DMS153 treated with DMSO at 0.1 percent for 48 hours (cell line): ENCODE results near the gene UBR3.

Experiments used
- DNase-seq: peaks from one replicate; lab custom pipeline; 2025; ENCODE audit not compliant: unreplicated experiment; lab: John Stamatoyannopoulos, UW

UBR3 gene

GRCh38 chr2:169997140-169997887 lies 170.1 kb downstream of the UBR3 start:
- DNase-seq: no peak

GRCh38 chr2:169999054-169999453 lies 171.8 kb downstream of the UBR3 start:
- DNase-seq: no peak

DNA sequence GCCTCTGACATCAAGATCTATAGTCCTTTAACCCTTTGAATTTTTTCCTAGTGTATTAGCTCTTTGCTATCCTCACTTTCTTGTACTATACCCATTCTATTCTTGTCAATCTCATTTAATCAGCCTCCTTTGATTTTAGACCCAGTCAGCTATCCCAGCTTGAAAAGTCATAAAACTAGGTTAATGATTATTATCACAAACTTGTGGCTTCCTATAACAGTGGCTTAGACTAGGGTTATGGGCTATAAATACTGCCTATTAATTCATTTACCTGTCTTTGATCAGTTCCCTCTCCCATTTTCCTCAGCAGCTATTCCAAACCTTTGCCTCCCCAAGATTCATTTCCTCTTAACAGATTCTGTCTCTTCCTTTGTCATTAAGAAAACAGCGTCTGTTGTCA lies 174.8 kb downstream of the UBR3 start:
- DNase-seq: no peak

- DNase-seq: no peak
These were observed 178.4 kb downstream of the UBR3 start for GRCh38 chr2:170005702-170006101.

DNA sequence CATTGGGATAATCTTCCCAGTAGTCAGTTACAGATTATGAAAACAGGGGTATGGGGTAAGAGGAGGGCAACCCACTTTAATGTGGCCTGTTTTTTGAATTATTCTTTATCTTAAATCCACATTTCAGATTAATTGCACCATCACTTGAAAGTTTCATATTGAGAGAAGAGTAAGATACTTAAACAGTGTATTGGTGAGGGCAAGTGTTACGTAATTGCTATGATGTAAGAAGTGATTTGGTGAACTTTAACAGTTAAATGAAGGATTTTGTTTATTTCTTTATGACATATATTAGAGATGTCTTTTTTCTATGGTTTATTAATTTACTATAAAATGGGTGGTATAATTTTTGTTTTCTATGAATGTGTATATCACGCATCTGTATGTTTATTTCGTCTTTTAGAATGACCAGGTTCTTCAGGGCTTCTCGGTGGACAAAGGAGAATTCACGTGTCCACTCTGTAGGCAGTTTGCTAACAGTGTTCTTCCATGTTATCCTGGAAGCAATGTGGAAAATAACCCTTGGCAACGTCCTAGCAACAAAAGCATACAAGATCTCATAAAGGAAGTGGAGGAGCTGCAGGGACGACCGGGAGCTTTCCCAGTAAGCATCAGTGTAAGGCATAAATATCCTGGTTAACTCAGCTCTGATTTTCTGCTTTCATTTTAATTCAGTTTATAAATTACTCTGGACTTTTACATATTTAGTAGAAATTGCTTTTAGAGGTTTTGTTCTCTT lies 179.5 kb downstream of the UBR3 start:
- DNase-seq: no peak

- DNase-seq: no peak
These were observed 182.0 kb downstream of the UBR3 start for GRCh38 chr2:170009209-170009608.

DNA sequence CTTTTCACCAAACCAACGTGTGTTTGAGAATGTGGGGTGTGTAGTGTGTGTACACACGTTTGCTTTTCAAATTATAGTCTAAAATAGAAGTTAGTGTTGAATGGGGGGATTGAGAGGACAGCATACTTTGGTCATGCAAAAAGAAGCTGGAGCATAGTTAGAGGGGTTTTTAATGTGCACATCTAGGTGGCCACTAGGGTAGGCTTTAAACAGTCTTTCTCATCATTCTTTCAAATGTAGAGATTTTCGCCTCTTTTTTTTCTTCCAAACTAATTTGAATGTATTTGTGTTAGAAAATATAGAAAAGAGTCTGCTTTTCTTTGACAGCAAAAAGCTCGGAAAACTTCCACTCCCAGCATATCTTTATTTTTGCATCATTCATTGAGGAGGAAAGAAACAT lies 185.5 kb downstream of the UBR3 start:
- no peak for DNase-seq

DNA sequence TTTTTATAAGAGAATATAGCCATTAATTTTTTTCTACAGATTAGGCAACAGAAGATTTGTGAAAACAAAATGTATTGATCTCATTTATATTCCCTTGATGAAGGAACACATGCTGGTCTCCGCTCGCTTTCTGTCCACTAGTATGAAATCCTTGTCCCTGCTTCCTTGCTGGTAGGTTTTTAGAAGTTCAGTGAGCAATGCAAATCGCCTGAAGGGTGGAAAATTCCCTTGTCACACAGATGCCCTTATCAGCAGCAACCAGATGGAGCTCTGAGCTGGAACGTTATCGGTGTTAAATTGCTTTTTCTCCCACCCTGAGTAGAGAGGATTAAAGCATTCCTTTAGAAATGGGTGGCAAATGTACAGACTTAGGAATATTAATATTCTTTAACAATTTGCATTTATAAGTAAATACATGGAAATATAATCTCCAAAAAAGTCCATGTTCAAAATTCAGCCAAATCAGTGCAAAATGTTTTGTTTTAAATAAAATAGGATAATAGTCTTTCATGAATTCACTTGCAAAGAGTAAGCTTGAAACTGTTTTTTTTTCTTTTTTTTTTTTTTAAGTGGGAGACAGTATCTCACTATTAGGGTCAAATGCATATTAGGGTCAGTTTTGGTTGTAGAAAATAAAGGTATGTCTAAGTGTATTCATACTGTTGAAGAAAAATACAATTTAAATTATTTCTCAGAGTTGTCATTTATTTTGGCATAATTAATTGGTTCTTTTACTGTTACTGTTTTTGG lies 186.7 kb downstream of the UBR3 start:
- DNase-seq: no peak

DNA sequence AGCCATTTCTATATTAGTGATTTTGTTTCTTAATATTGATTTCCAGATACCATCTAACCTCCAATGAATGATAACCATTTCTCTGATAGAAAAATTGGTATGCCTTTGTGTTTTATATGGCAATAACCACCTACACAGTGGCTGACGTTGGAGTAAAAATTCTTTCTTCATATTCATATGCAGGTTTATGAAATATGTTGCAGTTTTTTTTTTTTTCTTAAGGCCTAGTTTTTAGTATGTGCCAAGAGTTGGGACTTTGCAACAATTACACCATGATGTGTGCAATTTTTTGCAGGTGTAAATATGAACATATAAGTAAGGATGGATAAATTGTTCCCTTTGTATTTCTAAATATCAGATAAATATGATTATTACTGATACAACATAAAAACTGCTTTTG lies 187.5 kb downstream of the UBR3 start:
- no peak for DNase-seq

GRCh38 chr2:170017860-170018532 lies 190.7 kb downstream of the UBR3 start:
- DNase-seq: no peak

- DNase-seq: no peak
These were observed 192.0 kb downstream of the UBR3 start for GRCh38 chr2:170019060-170019805.

DNA sequence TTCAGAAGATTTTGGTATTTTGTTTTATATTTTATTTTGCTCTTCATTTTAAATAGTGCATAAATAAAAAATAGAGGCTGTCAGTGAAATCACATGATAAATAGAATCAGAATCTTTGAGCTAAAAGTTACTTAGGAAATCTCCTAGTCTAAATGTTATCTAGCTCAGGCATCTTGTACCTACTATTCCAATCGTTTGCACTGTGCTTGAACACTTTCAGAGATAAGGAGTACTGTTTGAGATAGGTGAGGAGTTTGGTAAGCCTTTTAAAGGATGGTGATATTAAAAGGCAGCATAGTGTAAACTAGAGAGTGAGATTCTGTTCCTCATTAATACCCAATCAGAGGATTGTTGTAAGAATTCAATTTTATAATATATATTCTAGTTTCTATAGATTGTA lies 193.5 kb downstream of the UBR3 start:
- DNase-seq: no peak

GRCh38 chr2:170022692-170023091 lies 195.4 kb downstream of the UBR3 start:
- no peak for DNase-seq

GRCh38 chr2:170024721-170025120 lies 197.5 kb downstream of the UBR3 start:
- no peak for DNase-seq

- no peak for DNase-seq
These were observed 198.0 kb downstream of the UBR3 start for GRCh38 chr2:170025223-170025622.

- no peak for DNase-seq
These were observed 199.1 kb downstream of the UBR3 start for GRCh38 chr2:170026361-170026760.

GRCh38 chr2:170029551-170029950 lies 202.3 kb downstream of the UBR3 start:
- DNase-seq: no peak

DNA sequence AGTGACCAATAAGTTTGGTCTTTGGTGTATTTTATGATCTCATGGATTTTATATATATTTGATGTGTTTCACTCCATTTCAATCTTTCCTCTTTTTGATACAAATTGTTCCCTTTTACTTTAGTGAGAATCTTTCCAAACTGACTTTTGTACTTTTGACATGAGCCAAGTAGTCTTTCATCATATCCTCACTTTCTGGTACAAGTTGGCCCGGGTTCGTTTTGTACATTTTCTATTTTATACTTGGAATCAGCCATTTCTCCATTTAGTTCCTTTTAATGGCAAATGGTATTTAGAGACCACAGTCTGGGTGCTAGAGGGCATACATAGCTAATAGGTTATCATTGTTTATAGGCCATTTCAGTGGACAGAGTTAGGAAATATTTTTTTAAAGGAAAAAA lies 202.8 kb downstream of the UBR3 start:
- no peak for DNase-seq

DNA sequence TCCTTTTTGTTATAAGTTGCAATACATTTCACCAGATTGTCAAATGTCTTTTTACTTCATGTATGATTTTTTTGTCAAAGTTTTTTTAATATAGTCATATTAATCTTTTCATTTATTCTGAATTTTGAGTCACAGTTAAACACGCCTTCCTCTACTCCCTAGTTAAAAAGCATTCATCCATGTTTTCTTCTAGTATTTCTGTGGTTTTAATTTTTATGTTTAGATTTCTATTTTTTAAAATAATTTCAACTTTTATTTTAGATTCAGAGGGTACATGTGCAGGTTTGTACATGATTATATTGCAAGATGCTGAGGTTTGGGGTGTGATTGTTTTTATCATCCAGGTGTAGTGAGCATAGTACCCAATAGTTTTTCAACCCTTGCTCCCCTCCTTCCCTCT lies 204.0 kb downstream of the UBR3 start:
- no peak for DNase-seq

DNA sequence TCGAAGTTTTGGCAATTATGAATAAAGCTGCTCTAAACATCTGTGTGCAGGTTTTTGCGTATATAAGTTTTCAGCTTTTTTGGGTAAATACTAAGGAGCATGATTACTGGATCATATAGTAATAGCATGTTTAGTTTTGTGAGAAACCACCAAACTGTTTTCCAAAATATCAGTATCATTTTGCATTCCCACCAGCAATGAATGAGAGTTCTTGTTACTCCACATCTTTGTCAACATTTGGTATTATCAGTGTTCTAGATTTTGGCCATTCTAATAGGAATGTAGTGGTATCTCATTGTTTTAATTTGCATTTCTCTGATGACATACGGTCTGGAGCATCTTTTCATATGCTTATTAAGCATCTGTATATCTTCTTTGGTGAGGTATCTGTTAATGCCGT lies 207.3 kb downstream of the UBR3 start:
- DNase-seq: no peak

DNA sequence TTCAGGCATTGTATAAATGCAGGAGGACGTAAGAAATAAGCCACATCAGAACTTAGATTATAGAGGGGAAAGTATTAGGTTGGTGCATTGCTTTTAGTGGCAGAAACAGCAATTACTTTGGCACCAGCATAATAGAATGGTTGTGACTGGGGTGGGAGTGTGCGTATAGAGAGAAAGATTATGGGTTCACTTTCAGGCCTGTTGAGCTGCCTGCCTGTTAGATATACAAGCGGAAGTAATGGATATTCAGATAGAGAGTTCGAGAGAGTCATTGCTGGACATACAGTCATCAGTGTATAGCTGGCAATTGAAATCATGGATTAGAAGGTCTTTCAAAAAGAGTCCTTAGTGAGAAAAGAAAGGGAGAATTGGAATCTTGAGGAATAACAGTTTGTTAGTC lies 211.5 kb downstream of the UBR3 start:
- no peak for DNase-seq
